Mesothelial cell of epicardium (in vitro differentiated cells): ENCODE results near the gene CDH12. TPM values are rescaled to one million over a fixed set of nuclear protein-coding genes. Genes with fewer than 3 reads are reported as not detected.

Experiments
- DNase-seq, 2 experiments: peaks; one replicate each; pipeline ENCODE4 v3.0.0; 2021; ENCODE audit warnings: low spot score in 2 of 2; ENCODE audit not compliant: unreplicated experiment in 2 of 2
- H3K27ac Mint-ChIP-seq: 2 replicates; pipeline ENCODE4 v1.8.0; 2021; ENCODE audit warnings: mixed read lengths
- H3K27me3 Mint-ChIP-seq: 2 replicates; pipeline ENCODE4 v1.8.0; 2021; ENCODE audit warnings: low read depth, mixed read lengths
- H3K36me3 Mint-ChIP-seq: 2 replicates; pipeline ENCODE4 v1.8.0; 2021; ENCODE audit warnings: mixed read lengths
- H3K4me1 Mint-ChIP-seq: 2 replicates; pipeline ENCODE4 v1.8.0; 2021; ENCODE audit warnings: mixed read lengths
- H3K4me3 Mint-ChIP-seq: 2 replicates; pipeline ENCODE4 v1.8.0; 2021; ENCODE audit warnings: mild to moderate bottlenecking, moderate library complexity, mixed read lengths
- H3K9me3 Mint-ChIP-seq: 2 replicates; pipeline ENCODE4 v1.8.0; 2021; ENCODE audit warnings: mixed read lengths
- CTCF ChIP-seq: fragments of 200-600 bp; sonication (generic); IDR thresholded peaks from one replicate; pipeline ENCODE4 v1.5.0; 2021; ENCODE audit warnings: antibody characterized with exemption; ENCODE audit not compliant: unreplicated experiment
- total RNA-seq: library from RNA; stranded (reverse); gene quantifications from 3 replicates; pipeline ENCODE4 v1.2.1, GENCODE V29; 2021

Gene CDH12
- total RNA-seq, 1 donor from 2014 or later, result 1.6 TPM

GRCh38 chr5:22710660-22711059 lies 142.5 kb downstream of the CDH12 start:
- H3K4me3 Mint-ChIP-seq, result no peak overlapping the region
- peaks cover 31% of the 10 kb centered on the region for H3K27me3 Mint-ChIP-seq
- no peak for DNase-seq
- no peak overlapping the region for H3K27ac Mint-ChIP-seq
- H3K4me1 Mint-ChIP-seq, result no peaks in the 10 kb centered on the region
- no peaks in the 10 kb centered on the region for H3K9me3 Mint-ChIP-seq
- no peaks in the 10 kb centered on the region for H3K36me3 Mint-ChIP-seq
- TF ChIP-seq CTCF, result no peak

- Mint-ChIP-seq H3K4me1 (no peaks in the 10 kb centered on the region), H3K27ac (no peak overlapping the region), H3K27me3 (peaks cover 31% of the 10 kb centered on the region), H3K4me3 (no peak overlapping the region), H3K9me3 (no peaks in the 10 kb centered on the region), H3K36me3 (no peaks in the 10 kb centered on the region)
- TF ChIP-seq CTCF, result no peak
- no peak for DNase-seq
Observed at GRCh38 chr5:22709743-22710142, 143.4 kb downstream of the CDH12 start.

GRCh38 chr5:22708770-22709328 lies 144.3 kb downstream of the CDH12 start:
- TF ChIP-seq CTCF, result no peak
- Mint-ChIP-seq H3K27ac (no peak overlapping the region), H3K36me3 (no peaks in the 10 kb centered on the region), H3K9me3 (no peaks in the 10 kb centered on the region), H3K4me1 (no peaks in the 10 kb centered on the region), H3K27me3 (peaks cover 33% of the 10 kb centered on the region), H3K4me3 (no peak overlapping the region)
- DNase-seq, result no peak

GRCh38 chr5:22706901-22707300 lies 146.2 kb downstream of the CDH12 start:
- H3K9me3 Mint-ChIP-seq, result no peaks in the 10 kb centered on the region
- no peak overlapping the region for H3K4me3 Mint-ChIP-seq
- no peaks in the 10 kb centered on the region for H3K36me3 Mint-ChIP-seq
- H3K4me1 Mint-ChIP-seq, result no peaks in the 10 kb centered on the region
- H3K27me3 Mint-ChIP-seq, result peaks cover 34% of the 10 kb centered on the region
- TF ChIP-seq CTCF, result no peak
- H3K27ac Mint-ChIP-seq, result no peak overlapping the region
- DNase-seq, result no peak

- Mint-ChIP-seq H3K27me3 (peaks cover 3% of the 10 kb centered on the region), H3K4me3 (no peak overlapping the region), H3K27ac (no peak overlapping the region), H3K36me3 (no peaks in the 10 kb centered on the region), H3K9me3 (peaks cover 4% of the 10 kb centered on the region), H3K4me1 (no peaks in the 10 kb centered on the region)
- no peak for DNase-seq
- TF ChIP-seq CTCF, result no peak
Observed at GRCh38 chr5:22699319-22699718, 153.8 kb downstream of the CDH12 start.

- Mint-ChIP-seq H3K27ac (no peak overlapping the region), H3K9me3 (peaks cover 4% of the 10 kb centered on the region), H3K4me3 (no peak overlapping the region), H3K27me3 (peaks cover 12% of the 10 kb centered on the region), H3K36me3 (no peaks in the 10 kb centered on the region), H3K4me1 (no peaks in the 10 kb centered on the region)
- no peak for TF ChIP-seq CTCF
- DNase-seq, result no peak
Observed at GRCh38 chr5:22693121-22693520, 160.0 kb downstream of the CDH12 start.
